IPS-15b (cell line): ENCODE measurements around the gene KRTAP10-10.
"Not testable (repeated sequence)": the region's sequence is repeated elsewhere in the genome, so short reads cannot be mapped to it uniquely, and the experiment has no call there.

Experiments used
- H3K27me3 ChIP-seq: one replicate; pipeline ENCODE4 v1.6.1; 2013; ENCODE audit warnings: low read length; ENCODE audit not compliant: control insufficient read depth, insufficient read depth
- H3K36me3 ChIP-seq: one replicate; pipeline ENCODE4 v1.6.1; 2013; ENCODE audit warnings: low read length; ENCODE audit not compliant: control insufficient read depth, insufficient read depth
- H3K4me1 ChIP-seq: one replicate; pipeline ENCODE4 v1.6.1; 2013; ENCODE audit warnings: mild to moderate bottlenecking, low read length; ENCODE audit not compliant: control insufficient read depth, insufficient read depth
- H3K4me3 ChIP-seq: one replicate; pipeline ENCODE4 v1.5.1; 2013; ENCODE audit warnings: low read depth, low read length
- H3K9ac ChIP-seq: one replicate; pipeline ENCODE4 v1.6.1; 2013; ENCODE audit warnings: low read depth, mild to moderate bottlenecking, low read length
- H3K9me3 ChIP-seq: one replicate; pipeline ENCODE4 v1.6.1; 2013; ENCODE audit warnings: mild to moderate bottlenecking, low read length; ENCODE audit not compliant: control insufficient read depth, insufficient read depth

Gene KRTAP10-10, protein sequence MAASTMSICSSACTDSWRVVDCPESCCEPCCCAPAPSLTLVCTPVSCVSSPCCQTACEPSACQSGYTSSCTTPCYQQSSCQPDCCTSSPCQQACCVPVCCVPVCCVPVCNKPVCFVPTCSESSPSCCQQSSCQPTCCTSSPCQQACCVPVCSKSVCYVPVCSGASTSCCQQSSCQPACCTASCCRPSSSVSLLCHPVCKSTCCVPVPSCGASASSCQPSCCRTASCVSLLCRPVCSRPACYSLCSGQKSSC

DNA sequence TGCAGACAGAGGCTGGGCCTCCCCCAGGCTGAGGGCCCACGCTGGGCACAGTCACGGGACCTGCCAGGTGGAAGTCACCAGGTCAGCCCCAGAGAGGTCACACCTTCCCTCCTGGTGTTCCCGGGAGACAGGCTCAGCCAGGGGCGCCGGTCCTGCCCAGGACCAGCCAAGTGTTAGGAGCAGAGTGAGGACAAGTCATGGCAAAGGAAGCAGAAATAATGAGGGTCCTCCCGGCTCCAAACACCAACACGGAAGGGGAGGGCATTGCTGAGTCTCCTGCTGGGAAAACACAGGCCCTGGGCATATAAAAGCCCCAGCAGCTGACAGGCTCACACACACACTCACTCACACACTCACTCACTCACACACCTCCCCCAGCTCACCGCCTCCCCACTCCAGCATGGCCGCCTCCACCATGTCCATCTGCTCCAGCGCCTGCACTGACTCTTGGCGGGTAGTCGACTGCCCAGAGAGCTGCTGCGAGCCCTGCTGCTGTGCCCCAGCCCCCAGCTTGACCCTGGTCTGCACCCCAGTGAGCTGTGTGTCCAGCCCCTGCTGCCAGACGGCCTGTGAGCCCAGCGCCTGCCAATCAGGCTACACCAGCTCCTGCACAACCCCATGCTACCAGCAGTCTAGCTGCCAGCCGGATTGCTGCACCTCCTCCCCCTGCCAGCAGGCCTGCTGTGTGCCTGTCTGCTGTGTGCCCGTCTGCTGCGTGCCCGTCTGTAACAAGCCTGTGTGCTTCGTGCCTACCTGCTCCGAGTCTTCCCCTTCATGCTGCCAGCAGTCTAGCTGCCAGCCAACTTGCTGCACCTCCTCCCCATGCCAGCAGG lies at the start of gene KRTAP10-10:
Gene KRTAP10-10, plus strand, starts transcription at position 339 of the 833 bp plus-strand sequence. Its CDS starts 62 bp downstream, at position 401.
- Histone ChIP-seq H3K36me3 (no peaks in the 10 kb centered on the region), H3K4me1 (no peaks in the 10 kb centered on the region), H3K27me3 (no peaks in the 10 kb centered on the region), H3K4me3 (no peak within 1 kb of the TSS), H3K9me3 (no peaks in the 10 kb centered on the region), H3K9ac (no peak within 1 kb of the TSS)

DNA sequence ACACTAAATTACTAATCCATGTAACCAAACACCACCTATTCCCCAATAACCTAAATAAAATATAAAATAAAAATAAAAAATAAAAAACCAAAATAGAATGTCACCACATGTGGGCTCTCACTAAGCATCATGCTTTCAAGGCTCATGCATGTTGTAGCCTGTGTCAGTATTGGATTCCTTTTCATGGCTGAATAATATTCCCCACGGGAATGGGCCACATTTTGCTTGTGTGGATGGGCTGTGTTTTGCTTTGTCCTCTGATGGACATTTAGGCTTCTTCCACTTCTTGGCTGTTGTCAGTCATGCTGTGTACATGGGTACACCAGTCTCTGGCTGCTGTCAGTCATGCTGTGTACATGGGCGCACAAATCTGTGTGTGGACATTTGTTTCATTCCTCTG lies 48.1 kb upstream of the KRTAP10-10 start:
- H3K4me3 ChIP-seq = no peak overlapping the region
- no peak overlapping the region for H3K9ac ChIP-seq
- H3K9me3 ChIP-seq = no peaks in the 10 kb centered on the region
- peaks cover 5% of the 10 kb centered on the region for H3K4me1 ChIP-seq
- no peaks in the 10 kb centered on the region for H3K27me3 ChIP-seq
- no peaks in the 10 kb centered on the region for H3K36me3 ChIP-seq

DNA sequence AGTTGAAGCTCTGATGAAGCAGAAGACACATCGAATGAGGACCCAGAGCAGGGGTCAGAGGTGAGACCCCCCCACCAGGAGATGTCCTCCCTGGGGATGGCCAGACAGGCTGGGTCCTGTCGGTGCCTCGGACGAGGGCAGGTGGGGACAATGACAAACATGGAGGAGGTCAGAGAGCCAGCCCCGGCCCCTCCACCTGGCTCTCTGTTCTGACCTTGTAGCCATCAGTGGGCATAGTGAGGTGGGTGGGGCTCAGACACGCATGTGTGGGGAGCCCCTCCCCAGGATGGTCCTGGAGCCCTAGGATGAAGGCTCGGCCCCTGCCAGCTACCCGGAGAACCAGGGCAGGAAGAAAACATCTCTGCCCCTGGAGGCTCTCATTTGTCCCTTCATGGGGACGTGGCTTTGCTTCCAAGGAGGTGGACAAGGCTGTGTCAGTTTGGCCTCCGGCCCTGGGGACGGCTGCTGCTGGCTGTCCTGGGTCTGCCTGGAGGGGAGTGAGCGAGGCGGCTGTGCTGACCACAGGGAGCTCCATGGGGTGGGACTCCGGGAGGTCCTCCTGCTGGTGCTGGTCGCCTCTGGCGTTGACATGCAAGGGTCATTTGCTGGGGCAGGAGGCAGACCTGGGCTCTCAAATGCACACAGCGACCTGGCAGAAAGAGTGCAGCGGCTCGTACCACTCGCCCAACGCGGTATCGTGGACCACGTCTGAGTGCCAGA lies 47.4 kb upstream of the KRTAP10-10 start:
- H3K27me3 ChIP-seq = no peaks in the 10 kb centered on the region
- H3K4me3 ChIP-seq = no peak overlapping the region
- H3K9me3 ChIP-seq = no peaks in the 10 kb centered on the region
- H3K4me1 ChIP-seq = peaks cover 5% of the 10 kb centered on the region
- no peaks in the 10 kb centered on the region for H3K36me3 ChIP-seq
- no peak overlapping the region for H3K9ac ChIP-seq

DNA sequence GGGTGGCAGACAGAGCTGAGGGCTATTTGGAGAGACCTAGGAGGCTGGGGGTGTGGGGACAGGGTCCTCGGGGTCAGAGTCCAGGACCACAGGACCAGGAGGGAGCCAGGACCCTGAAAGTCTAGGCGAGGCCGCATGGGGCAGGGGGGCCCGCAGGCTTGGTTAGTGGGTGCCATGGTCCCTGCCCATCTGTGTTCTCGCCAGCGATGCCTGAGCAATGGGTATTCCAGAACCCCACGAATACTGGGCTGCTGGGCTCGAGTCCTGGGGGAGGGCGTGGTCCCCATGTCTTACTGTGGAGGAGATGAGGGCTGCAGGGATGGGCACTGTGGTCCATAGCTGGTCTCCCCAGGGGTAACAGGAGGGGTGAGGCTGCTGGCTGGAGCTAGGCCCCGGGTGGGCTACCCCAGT lies 46.8 kb upstream of the KRTAP10-10 start:
- Histone ChIP-seq H3K4me1 (peaks cover 5% of the 10 kb centered on the region), H3K36me3 (no peaks in the 10 kb centered on the region), H3K9ac (no peak overlapping the region), H3K4me3 (no peak overlapping the region), H3K9me3 (no peaks in the 10 kb centered on the region), H3K27me3 (no peaks in the 10 kb centered on the region)

DNA sequence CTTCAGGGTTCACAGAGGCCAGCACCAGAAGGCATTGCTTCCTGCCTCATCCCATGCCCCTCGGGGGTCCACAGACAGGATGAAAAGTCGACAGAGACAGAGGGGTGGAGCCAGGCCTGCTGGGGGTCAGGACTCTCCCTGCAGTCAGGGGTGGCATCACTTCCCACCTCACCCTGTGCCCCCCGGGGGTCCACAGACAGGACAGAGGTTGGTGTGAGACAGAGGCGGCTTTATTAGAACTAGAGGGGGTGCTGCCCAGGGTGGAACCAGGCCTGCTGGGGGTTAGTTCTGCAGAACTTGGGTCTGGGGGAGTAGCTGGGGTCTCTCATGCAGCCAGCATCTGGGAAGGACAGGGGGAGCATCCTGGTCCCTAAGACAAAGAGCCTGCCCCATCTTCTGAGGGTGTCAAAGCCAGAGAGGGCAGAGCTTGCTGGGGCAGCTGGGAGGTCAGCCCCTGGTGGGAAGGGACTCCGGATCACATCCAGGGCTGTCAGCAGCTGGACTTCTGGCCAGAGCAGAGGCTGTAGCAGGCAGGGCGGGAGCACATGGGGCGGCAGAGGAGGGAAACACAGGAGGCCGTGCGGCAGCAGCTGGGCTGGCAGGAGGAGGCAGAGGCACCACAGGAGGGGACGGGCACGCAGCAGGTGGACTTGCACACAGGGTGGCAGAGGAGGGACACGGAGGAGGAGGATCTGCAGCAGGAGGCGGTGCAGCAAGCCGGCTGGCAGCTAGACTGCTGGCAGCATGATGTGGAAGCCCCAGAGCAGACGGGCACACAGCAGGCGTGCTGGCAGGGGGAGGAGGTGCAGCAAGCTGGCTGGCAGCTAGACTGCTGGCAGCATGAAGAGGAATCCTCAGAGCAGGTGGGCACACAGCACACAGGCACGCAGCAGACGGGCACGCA lies 46.0 kb upstream of the KRTAP10-10 start:
- not testable (repeated sequence) for H3K9me3 ChIP-seq, H3K4me3 ChIP-seq, H3K4me1 ChIP-seq, H3K9ac ChIP-seq, H3K27me3 ChIP-seq, H3K36me3 ChIP-seq

DNA sequence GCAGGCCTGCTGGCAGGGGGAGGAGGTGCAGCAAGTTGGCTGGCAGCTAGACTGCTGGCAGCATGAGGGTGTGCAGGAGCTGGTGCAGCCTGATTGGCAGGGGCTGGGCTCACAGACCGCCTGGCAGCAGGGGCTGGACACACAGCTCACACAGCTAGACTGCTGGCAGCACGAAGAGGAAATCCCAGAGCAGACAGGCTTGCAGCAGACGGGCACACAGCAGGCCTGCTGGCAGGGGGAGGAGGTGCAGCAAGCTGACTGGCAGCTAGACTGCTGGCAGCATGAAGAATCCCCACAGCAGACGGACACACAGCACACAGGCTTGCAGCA lies 45.4 kb upstream of the KRTAP10-10 start:
- H3K9me3 ChIP-seq, H3K36me3 ChIP-seq, H3K4me1 ChIP-seq, H3K27me3 ChIP-seq, H3K9ac ChIP-seq, H3K4me3 ChIP-seq: not testable (repeated sequence)

DNA sequence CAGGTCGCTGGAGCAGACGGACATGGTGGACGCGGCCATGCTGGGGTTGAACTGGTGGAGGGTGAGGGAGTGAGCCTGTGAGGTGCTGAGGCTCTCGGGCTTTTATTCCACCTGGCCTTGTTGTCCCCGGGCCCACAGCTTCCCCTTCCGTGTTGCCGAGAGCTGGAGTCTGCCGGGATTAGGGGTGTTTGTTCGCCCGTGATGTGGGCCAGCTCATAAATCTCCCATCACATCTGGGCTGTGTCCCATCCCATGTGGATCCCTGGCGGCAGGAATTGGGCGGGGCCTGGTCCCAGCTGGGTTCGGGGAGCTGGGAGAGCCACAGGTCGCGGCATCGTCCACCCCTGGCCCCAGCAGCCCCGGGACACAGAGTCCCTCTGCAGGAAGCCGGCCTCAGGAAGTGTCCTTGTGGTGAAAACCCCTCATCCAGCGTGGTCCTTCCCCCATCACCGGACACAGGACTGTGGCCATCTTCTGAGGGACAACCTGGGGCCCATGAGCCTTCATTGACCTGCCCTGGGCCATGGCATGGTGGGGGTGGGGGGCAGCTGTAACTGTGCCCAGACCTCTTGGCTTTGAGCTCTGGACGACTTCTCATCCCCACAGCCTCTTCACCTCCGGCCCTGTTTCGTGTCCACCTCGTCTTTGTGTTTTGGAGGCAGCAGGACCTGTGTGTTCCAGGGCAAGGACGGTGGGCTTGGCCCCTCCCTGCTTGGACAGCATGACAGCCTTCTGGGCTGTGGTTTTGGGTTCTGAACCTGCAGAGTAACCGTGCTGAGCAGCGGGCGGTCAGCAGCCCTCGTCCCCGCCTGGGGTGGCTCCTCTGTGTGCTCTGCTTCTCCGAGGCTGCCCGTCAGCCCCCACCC lies 44.5 kb upstream of the KRTAP10-10 start, which contains the start of gene KRTAP10-6:
Gene KRTAP10-6, minus strand, starts transcription at position 60 of the 866 bp plus-strand sequence. Its CDS starts 21 bp downstream, at position 39.
- peaks cover 5% of the 10 kb centered on the region for H3K4me1 ChIP-seq
- no peak within 1 kb of the TSS for H3K4me3 ChIP-seq
- no peaks in the 10 kb centered on the region for H3K9me3 ChIP-seq
- no peaks in the 10 kb centered on the region for H3K27me3 ChIP-seq
- H3K36me3 ChIP-seq = no peaks in the 10 kb centered on the region
- H3K9ac ChIP-seq = no peak within 1 kb of the TSS

DNA sequence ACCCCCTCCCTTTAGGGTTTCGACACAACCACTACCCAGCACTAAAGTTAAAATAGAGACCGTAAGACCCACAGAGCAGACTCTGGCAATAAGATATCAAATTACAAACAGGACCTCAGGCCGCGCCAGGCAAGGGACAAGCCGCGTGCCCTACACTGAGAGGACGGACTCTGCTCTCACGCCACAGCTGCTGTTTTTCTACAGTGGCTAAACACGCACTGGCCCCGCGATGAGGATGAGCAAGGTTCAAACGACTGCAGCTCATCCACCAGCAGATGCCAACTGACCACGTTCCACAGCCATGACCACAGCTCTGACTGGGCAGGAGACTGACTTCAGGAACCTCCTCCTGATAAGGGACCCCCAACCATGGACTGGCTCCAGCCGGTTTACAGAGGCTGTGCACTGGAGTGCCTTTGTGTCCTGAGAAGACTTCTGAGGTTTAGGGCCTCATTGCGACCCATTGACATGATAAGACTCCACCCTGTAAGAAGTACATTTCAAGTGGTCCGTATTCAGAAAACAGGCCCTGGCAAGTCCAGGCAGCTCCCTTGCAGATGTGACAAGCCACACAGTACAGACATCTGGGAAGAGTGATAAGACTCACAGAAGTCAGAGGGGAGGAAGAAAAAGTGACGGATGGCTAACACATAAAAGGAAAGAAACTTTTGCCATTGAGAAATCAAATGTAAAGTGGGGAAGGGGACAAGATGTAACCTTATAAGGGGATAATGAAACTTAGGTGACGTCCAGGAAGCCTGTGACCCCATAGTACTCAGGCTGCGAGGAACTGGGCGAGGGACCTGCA lies 43.4 kb upstream of the KRTAP10-10 start:
- H3K4me1 ChIP-seq = peaks cover 8% of the 10 kb centered on the region
- no peaks in the 10 kb centered on the region for H3K9me3 ChIP-seq
- no peaks in the 10 kb centered on the region for H3K36me3 ChIP-seq
- no peak overlapping the region for H3K4me3 ChIP-seq
- H3K9ac ChIP-seq = no peak overlapping the region
- no peaks in the 10 kb centered on the region for H3K27me3 ChIP-seq

DNA sequence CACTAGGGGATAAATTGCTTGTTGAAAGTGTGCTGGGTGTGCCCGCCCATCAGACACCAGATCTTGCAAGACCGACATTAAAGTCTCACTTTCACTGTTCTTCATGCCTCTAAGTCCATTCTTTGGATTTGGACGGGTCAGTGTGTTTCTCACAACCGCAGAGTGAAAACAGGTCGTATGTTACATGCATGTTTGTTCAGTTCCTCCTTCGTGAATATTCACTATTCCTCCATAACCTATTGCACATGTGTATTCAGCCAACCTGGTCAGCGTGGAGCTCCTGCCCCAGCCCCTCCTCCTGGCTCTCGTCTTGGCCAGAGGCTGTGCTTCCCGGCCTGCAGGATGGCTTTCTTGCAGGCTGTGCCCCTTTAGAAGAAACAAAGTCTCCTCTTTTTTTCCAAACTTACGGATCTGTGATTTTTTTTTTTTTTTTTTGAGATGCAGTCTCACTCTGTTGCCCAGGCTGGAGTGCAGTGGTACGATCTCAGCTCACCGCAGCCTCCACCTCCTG lies 42.7 kb upstream of the KRTAP10-10 start:
- H3K27me3 ChIP-seq = no peaks in the 10 kb centered on the region

DNA sequence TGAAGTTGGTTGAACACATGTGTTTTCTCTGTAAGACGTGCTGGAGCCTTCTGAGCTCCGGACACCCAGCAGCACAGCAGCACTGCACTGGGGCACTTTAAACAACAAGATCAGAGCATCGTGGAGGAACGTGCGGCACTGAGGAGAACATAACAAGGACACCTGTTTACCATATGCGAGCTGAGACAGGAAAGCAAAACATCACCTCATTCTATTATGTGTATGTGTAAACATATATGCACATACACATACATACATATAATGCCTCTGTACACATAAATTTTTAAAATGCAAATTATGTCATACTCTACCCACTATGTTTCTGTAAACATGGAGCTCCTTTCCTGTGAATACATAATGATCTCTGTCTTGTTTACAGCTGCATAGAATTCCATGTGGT lies 41.6 kb upstream of the KRTAP10-10 start:
- H3K9me3 ChIP-seq = no peaks in the 10 kb centered on the region
- no peak overlapping the region for H3K4me3 ChIP-seq
- no peaks in the 10 kb centered on the region for H3K27me3 ChIP-seq
- H3K9ac ChIP-seq = no peak overlapping the region
- H3K36me3 ChIP-seq = no peaks in the 10 kb centered on the region
- H3K4me1 ChIP-seq = peaks cover 8% of the 10 kb centered on the region

More for the DNA sequence above, 42.7 kb upstream of the KRTAP10-10 start:
- Histone ChIP-seq H3K4me3 (no peak overlapping the region), H3K36me3 (no peaks in the 10 kb centered on the region), H3K9ac (no peak overlapping the region), H3K9me3 (no peaks in the 10 kb centered on the region), H3K4me1 (peaks cover 8% of the 10 kb centered on the region)
